Activated CD8-positive, alpha-beta memory T cell treated with anti-CD3 and anti-CD28 coated beads for 24 hours (primary cell): ENCODE results near the gene DCAF8L1.
"Not testable (repeated sequence)": the region's sequence is repeated elsewhere in the genome, so short reads cannot be mapped to it uniquely, and the experiment has no call there.

Experiments used
- DNase-seq: peaks from one replicate; pipeline ENCODE4 v3.0.0-alpha.2; 2020

The DCAF8L1 gene

DNA sequence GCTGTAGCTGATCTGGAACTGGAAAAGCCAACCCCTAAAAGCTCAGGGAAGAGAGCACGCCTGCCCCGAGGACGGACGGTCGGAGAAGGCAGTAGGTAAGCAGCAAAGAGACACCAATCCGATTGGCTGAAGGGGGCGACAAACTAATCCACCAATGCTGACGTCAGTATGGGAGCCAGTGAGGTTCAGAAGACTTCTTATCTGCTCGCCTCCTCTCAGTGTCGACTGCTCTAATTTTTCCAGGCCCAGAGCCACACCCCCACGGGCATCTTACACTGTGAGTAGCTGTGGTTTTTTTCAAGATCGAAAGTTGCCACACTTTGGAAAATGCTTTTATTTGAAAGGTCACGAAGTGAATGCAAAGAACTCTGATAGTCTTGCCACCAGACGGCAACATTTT lies at the start of gene DCAF8L1:
DCAF8L1 (minus strand) TSS at position 101 of the 400 bp plus-strand sequence. CDS start 115 bp downstream, outside the sequence.
- DNase-seq, result no peak

DNA sequence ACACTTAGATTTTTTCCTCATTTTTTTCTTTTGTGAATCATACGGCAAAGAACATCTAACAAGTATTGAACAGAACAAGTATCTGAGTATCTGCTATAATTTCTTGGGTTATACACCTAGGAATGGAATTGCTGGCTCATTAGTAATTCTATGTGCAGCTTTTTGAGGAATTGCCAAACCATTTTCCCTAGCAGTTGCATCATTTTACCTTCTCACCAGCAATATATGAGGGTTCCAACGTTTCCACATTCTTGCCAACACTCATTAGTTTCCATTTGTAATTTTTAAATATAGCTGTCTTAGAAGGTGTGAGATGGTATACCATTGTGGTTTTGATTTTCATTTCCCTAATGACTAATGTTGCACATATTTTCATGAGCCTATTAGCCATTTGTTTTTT lies 41.1 kb upstream of the DCAF8L1 start:
- no peak for DNase-seq

DNA sequence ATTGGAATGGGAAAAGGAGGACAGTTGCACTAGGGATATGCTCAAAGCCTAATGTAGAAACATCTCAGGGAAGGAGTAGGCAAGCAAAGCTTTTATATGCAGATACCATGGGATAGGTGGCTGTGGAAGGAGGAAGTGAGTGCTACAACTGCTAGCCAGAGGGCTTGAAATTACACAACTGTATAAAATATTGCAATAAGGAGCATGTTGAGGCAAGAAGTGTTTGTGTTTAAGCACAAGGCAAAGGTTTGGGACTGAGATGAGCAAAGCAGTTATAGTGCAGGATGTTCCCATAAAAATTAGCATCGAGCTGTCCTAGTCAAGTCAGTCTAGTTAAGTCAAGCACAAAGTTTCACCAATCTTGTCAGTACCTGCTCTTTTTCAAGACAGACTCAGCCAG lies 35.6 kb upstream of the DCAF8L1 start:
- DNase-seq, result no peak

DNA sequence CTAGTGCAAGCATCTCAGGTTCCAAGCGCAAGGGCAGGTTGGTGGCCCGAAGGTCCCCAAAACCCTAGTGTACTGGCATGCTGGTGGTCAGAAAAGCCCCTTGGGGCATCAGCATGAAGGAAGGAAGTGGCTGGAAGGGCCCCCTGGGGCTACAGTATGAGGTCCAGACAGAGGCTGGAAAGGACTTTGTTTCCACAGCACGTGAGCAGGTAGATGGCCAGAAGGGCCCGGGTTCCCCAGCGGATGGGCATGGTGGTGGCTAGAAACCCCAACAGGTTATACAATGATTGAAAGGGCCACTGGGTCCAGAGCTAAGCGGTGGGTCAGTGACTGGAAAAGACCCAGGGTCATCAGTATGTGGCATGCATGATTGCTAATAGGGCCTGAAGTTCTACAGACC lies 34.7 kb upstream of the DCAF8L1 start:
- DNase-seq, result no peak

DNA sequence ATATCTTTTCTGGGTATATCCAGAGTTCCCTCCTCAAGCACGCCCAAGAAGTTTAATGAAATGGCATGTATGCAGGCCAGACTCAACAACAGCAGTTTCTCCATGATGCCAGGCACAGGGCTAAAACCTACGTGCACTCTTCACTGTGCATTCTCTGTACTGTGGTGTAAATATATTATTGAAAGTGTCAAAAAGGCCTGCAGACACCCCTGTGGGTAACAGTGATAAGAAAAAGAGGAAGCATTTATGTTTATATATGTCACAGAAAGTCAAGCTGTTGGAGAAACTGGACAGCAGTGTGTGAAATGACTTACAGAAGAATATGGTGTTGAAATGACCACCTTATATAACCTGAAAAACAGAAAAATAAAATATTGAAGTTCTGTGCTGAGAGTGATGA lies 29.6 kb upstream of the DCAF8L1 start:
- no peak for DNase-seq

DNA sequence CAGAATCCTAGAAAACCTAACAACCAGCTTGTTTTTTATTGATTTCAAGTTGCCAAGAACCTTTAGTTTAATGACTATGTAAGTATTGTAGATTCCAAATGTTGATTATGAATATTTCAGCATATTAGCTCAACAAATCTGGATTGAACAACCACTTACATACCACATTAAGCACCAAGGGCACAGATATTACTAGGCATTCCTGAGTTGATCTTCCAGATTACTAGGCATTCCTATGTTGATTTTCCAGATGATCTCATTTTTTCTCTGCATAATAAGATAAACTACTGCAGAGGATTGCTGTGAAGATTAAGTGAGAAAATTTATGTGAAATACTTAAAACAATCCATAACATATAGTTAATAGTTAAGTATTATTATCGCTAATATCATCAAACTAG lies 17.4 kb upstream of the DCAF8L1 start:
- DNase-seq, result no peak

DNA sequence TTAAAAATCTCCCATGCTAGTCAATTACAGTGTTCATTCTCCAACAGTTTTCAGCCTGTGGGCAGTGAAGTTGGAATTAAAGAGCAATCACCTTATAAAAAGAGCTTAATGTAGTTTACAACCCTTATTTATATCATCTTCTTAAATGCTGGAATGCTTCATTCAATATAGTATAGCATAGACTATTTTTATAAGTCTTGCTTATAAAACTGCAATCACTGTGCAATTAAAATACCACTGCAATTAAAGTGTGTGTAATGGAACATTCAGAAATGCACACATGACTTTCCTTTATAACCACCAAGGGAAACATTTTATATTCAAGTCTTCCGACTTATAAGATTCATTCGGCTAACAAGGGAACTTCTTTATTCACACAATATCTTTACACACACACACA lies 16.4 kb upstream of the DCAF8L1 start:
- DNase-seq, result no peak

DNA sequence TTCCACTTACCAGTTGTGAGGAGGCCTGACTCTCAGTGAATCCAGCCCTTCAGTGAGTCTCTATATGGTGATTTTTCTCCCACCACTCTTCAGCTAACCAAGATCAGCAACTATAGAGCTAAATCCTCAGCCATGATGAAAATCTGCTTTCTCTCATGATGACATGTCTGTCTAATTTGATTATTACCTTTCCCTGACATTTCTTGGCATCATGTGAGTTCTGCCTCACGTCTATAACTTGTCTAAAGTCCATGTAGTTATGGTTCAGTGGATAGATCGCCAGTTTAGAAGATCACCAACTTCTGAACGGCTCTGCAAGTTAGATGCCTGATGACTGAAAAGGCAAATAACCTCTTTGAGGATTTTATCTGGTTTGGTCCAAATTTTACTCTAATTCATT lies 14.9 kb upstream of the DCAF8L1 start:
- DNase-seq, result no peak

DNA sequence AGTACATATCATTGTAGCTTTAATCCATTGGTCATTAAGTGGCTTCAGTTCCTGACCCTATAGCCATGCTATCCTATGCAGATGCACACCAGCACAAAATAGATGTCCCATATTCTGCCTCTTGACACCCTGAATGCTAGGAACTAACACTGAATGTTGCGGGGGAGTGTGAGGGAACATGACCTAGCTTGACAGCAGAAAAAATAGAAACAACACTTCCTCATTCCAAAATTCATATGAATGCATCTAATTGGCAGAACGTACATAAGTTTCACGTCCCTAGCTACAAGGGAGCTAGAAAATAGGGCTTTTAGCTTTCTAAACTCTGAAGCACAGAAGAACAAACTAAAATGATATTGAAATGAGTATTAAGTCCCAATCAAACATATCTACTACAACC lies 14.4 kb upstream of the DCAF8L1 start:
- no peak for DNase-seq

DNA sequence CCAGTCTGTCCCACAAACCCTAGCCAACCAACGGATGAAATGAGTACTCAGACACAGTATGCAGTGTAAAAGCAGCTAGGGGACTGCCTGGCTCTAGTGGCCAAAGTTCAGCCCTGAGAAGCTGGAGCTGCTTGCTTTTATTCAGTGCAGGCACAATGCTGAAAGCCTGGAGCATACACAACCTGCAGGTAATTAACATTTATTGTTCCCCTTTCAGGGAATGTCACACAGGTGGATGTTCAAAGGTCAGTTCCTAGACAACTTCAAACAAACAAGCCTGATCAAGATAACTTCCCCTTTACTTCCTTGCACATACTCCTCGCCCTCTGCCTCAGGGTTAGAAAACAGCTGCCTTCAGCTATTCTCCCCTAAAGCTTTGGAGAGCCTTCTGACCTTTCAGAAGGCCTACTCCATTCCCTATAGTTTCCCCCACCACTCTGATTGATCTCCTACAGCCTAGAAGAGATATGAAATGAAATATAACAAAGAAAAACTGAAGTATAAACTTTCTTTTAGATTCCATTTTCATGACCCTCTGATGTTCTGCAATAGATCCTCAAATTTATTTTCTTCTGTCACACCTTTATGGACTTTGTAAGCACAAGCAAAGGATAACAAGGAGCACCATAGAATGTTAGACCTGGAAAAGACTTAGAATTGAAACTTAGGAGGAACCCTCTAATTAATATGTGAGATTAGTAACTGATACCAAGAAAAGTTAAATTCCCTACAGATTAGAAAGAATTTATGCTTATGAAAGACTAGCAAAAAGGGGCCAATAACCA lies 6.8 kb upstream of the DCAF8L1 start:
- no peak for DNase-seq

DNA sequence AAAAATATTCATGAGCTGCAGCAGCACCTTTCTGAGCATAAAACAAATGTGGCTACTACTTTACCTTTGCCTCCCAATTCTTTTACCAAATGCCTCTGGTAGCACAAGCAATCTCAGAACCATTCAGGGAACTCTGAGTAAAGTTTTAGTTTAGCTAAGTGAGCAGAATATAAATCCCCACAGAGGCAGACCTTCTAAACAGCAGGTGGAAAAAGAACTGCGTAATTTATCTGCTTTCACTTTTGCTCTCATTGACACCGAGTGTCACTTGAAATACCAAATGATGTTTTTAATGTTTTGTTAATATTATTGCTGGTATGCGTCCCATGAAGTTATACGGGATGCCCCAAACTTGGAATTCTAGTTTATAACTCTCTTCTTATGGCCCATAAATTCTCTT lies 4.3 kb downstream of the DCAF8L1 start:
- not testable (repeated sequence) for DNase-seq

DNA sequence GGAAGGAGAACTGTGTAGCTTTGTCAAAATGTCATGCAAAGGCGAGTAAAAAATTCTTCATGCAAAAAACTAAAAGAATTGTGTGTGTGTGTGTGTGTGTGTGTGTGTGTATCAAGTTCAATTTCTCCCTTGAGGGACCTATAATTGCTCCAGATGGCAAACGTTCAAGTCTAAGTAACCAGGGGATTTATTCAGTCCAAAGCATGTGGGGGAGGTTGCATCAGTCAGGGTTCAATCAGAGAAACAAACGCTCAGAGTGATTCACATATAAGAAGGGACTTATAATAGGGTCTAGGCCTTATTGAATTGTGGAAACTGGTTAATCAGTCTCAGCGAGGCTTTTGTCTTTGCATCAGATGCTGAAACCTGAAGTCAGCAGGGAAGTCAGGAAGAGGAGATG lies 5.0 kb downstream of the DCAF8L1 start:
- DNase-seq, result no peak

DNA sequence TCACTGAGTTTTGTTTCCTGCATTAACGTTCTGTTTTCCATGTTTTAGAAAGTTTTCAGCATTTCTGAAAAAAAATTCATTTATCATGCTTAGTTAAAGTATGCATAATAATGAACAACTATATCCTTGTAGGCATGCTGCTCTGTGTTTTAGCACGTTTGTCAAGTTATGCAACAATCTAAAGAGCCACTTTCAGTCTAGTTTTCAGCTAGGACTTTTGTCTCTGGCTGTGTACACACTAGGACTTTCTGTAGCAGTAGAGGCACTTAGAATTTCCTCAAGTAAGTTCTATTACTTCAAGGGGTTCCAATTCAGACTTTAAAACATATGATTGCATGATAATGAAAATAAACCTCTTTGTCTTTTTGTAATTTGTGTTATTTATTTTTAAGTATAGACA lies 12.4 kb downstream of the DCAF8L1 start:
- DNase-seq, result no peak

DNA sequence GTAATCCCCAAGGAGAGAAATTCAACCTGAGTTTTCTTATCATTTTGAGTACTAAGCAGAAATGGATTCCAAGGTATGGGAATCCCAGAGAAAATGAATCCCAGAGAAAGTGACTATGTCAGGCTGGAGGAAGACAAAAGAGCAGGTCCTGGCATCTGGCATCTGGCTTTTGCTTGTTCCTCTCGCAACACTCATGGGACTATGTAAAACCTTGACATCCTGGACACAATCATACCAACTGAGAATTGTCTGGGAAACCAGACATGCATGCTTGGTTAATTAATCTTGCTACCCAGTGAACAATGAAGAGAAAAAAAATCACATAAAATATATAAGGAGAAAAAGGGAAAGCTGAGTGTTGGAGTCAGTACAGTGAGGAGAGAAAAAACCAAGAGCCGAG lies 12.9 kb downstream of the DCAF8L1 start:
- DNase-seq, result no peak

DNA sequence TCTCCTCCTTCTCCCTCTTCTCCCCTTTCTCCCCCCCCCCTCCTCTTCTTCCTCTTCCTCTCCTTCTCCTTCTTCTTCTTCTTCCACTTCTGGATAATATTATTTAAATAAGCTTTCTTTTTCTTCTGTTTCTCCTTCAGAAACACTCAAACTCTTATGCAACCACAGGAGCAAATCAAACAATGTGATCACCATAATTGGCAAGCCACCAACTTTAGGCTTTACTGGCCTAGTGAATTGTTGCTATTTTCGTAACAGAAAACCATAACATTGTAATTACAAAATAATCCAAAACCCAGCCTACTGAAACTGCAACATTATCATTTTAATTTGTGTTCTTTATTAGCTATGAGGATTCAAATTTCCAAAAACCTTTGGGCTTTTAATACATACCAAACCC lies 14.3 kb downstream of the DCAF8L1 start:
- no peak for DNase-seq

DNA sequence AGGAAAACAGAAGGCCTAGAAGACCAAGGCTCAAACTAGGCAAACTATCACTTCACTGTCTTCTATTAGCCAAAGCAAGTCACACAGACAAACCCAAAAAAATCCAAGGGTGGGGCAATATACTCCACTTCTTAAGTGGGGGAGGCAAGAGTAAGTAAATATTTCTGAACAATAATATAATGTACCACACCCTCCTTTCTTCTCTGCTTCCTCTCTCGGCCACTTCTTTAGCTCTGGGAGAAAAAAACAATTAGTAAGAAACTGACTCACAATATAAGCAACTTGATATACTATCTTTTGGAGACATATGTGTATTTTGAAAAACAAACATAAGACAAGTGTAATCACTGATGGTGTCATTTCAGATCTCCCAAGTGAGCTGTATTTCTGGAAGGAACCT lies 14.8 kb downstream of the DCAF8L1 start:
- no peak for DNase-seq

DNA sequence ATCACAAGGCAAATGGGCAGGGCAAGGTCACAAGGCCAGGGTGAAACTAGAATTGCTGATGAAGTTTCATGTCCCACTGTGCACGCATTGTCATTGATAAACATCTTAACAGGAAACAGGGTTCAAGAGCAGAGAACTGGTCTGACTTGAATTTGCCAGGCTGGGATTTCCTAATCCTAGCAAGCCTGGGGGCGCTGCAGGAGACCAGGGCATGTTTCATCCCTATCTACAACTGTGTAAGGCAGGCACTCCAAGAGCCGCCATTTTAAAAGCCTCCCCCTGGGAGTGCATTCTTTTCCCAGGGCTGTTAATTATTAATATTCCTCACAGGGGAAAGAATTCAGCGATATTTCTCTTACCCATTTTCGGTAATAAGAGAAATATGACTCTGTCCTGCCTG lies 15.9 kb downstream of the DCAF8L1 start:
- not testable (repeated sequence) for DNase-seq

DNA sequence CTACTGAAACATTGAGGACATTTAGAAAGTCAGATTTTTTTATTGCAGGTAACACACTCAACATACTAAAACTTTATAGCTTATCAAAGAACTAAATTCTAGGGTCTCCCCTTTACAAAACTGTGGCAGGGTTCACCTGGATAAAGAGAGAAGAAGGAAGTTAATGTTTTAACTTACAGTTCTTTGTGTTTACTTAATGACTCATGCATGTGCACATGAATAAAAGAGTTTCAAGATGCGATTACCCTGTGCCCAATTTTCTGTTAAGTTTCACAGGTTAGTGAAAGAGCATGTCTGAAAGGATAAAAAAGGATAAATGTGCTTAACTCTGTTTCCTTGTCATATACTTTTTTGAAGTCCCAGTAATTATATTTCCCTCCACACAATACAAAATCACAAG lies 16.8 kb downstream of the DCAF8L1 start:
- DNase-seq, result no peak

DNA sequence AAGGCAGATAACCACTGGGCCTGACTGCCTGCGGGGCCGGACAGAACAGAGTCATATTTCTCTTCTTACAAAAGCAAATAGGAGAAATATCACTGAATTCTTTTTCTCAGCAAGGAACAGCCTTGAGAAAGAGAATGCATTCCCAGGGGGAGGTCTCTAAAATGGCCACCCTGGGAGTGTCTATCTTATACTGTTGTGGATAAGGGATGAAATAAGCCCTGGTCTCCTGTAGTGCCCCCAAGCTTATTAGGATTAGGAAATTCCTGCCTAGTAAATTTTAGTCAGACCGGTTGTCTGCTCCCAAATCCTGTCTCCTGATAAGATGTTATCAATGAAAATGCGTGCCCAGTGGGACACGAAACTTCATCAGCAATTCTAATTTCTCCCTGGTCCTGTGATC lies 20.8 kb downstream of the DCAF8L1 start:
- not testable (repeated sequence) for DNase-seq

DNA sequence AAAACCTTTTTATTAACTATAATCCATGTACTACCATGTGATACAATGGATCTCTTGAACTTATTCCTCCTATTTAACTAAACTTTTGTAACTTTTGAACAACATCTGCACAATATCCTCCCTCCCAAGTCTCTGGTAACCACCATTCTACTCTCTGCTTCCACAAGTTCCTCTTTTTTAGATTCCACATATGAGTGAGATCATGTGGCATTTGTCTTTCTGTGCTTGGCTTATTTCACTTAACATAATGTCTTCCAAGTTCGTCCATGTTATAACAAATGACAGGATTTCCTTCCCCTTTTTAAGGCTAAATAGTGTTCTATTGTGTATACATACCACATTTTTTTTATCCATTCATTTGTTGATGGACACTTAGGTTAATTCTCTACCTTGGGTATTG lies 28.1 kb downstream of the DCAF8L1 start:
- DNase-seq, result no peak

DNA sequence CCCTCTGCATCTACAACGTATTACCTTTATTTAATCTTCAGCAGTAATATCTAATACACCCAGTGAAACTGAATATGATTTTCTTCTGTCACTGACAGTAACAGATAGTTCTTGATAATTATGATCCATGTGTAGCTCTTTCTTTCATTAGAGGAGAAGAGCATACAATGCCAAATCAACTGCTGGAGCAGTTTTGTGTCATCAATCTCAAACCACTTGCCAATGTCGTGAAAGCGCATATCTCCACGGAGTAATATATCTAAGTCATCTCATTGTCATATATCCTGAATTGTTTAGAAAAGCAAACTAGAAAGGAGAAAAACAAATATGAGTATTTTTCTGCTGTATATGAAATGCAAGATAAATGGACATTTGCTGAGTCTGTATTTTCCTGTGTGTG lies 47.9 kb downstream of the DCAF8L1 start:
- DNase-seq, result no peak
